Vagina (tissue), 2 donors: ENCODE data around the gene TIMM10.

Source experiments
- CTCF ChIP-seq, 3 experiments: fragments of 450-650 bp in 2 of 3; fragments of 200-600 bp in 1 of 3; sonication (generic) in 1 of 3; IDR thresholded peaks; one replicate each; pipeline ENCODE4 v1.5.1; 2017 to 2019; ENCODE audit warnings: antibody characterized with exemption in 3 of 3, mild to moderate bottlenecking in 2 of 3, moderate library complexity in 2 of 3
- POLR2A ChIP-seq, 2 donors: fragments of 450-650 bp; IDR thresholded peaks; one replicate each; pipeline ENCODE4 v1.6.1; 2017; ENCODE audit warnings: antibody characterized with exemption in 2 of 2, mild to moderate bottlenecking in 2 of 2, moderate library complexity in 2 of 2
- POLR2AphosphoS5 ChIP-seq, 2 donors: sonication (generic); formaldehyde crosslinking; IDR thresholded peaks; one replicate each; pipeline ENCODE4 v1.9.0; 2017; ENCODE audit warnings: antibody characterized with exemption in 2 of 2, mild to moderate bottlenecking in 2 of 2, low read depth in 1 of 2; ENCODE audit not compliant: insufficient read depth in 1 of 2

GRCh38 chr11:57506522-57506921 is 24.0 kb downstream of the TIMM10 start:
- TF ChIP-seq POLR2AphosphoS5 (IDR thresholded peaks at IDR 0.05; ENCODE audit: insufficient read depth in 1 of 2, low read depth in 1 of 2) (no peak), CTCF (IDR thresholded peaks at IDR 0.05) (no peak), POLR2A (IDR thresholded peaks at IDR 0.05) (no peak)
